SK-MEL-5 (cell line): ENCODE results near the gene C2CD5. TPM values are rescaled to one million over a fixed set of nuclear protein-coding genes. Genes with fewer than 3 reads are reported as not detected.
A peak's percentile ranks its signal among the peaks of the same experiment; 100 is the strongest.
"Not testable (repeated sequence)": the region's sequence is repeated elsewhere in the genome, so short reads cannot be mapped to it uniquely, and the experiment has no call there.

Source experiments
- DNase-seq: peaks from one replicate; pipeline ENCODE4 v3.0.0-alpha.2; 2016; ENCODE audit warnings: low read depth, low spot score
- in situ Hi-C: cut with HindIII; loops from 2 replicates; pipeline ENCODE4 v1.10.0; 2016; ENCODE audit warnings: low sequenced_read_pairs, high pct_unique_total_duplicates, low pct_unique_long_range_greater_than_20kb
- total RNA-seq: library from RNA; depleted of rRNA; stranded (reverse); fragments of >200 nt; shearing (Covaris generic); gene quantifications from 2 replicates; pipeline ENCODE4 v1.2.3, GENCODE V29; 2014

Gene C2CD5
- total RNA-seq, 1 experiment from 2014 or later = 12.4 TPM

DNA sequence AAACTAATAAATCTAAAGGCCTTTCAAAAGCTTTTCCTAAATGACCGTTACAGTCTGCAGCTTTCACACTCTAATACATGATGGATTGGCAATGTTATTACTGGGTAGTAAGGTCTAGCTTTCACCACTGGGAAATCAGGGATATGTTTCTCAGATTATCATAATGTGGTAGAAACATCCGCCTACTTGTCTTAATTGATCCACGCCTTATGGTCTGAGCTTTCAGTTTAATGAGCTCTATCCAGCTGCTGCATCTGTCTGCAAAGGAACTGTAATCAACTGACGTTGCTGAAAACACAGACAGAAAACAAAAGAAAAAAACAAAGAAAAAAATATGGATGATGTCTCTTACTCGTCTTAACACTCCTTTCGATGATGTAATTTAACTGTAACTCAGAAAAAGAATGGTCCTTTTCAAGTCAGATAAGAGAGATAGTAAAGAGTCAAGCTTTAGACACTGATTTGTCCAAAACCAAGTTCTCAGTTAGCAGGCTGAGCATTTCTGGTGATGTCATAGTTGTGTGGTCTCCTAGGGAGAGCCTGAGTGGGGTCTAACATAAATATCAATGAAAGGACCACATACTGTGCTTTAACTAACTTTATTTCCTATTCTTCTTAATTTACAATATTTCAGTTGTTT is 85.9 kb downstream of the C2CD5 start:
- DNase-seq = no peak
- in situ Hi-C loops = no loop called here

GRCh38 chr12:22457085-22457484 is 87.3 kb downstream of the C2CD5 start:
- in situ Hi-C loops = no loop called here
- no peak for DNase-seq

DNA sequence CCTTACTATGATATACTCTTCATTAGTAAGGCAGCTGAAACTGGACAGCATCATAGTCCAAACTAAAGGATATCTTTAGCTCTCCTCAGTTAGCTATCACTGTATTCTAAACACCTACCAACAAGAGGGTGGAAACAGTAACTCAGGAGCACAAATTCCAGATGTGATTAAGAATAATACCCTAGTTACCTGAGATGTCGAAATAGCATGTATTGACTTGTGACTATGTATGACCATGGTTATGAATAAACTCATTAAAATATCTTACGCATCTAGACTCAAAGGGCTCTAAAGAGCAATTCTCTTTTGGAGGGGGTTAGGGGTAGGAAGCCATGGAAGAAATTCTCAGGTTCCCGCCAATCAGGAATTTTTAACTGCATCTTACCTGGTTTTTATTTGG is 90.8 kb downstream of the C2CD5 start:
- in situ Hi-C loops = no loop called here
- no peak for DNase-seq

- in situ Hi-C loops = no loop called here
- DNase-seq = no peak
These were observed 97.1 kb downstream of the C2CD5 start for GRCh38 chr12:22447223-22447622.

DNA sequence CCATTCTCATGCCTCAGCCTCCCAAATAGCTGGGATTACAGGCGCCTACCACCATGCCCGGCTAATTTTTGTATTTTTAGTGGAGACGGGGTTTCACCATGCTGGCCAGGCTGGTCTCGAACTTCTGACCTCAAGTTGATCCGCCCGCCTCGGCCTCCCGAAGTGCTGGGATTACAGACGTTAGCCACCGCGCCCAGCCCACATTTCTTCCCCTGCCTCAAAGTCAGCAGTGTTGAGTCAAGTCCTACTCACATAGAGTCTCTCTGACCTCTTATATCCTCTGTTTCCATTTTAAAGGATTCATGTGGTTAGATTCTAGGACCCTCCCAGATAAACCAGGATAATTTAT is 100.1 kb downstream of the C2CD5 start:
- in situ Hi-C loops, DNase-seq: not testable (repeated sequence)

DNA sequence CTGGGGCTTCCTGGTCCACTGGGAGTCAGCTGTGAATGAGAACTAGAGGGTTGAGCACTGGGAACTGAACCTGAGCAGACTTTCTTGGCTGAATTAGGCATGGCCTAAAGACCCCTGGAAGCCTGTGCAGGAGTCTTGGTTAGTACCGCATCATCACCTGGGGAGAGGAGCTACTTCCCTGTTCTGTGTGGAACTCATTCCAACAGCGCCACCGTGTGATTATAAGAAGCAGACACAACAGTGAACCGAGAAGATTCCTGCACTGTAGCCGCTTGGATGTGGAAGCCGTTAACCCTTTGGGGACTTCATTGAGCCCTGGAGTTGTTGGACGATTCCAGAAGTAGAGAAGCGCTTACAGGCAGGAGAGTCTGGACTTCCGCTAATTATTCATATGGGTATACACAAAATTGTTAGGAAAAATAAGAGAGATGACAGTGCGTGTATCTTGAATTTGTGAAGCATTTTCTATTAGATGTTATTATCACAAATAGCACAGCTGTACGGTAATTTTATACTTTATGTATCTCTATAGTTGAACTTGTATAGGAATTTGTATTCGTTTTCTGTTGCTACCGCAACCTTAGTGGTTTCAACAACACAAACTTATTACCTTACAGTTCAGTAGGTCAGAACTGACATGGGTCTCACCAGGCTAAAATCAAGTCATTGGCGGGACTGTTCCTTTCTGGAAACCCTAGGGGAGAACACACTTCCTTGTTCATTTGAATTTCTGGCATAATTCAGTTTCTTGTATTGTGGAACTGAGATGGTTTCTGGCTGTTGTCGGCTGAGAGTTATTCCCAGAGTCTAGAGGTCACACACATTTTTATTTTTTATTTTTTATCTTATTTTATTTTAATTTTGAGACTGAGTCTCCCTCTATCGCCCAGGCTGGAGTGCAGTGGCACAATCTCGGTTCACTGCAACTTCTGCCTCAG is 100.7 kb downstream of the C2CD5 start:
- DNase-seq = peak; percentile 94
- in situ Hi-C loops = no loop called here

- in situ Hi-C loops = no loop called here
- DNase-seq = peak; percentile 89
These were observed 107.1 kb downstream of the C2CD5 start for GRCh38 chr12:22437031-22437806.

GRCh38 chr12:22435583-22435982 is 108.8 kb downstream of the C2CD5 start:
- in situ Hi-C loops = no loop called here
- no peak for DNase-seq

- no peak for DNase-seq
- in situ Hi-C loops = no loop called here
These were observed 112.6 kb downstream of the C2CD5 start for GRCh38 chr12:22431693-22432251.

GRCh38 chr12:22416801-22417200 is 127.5 kb downstream of the C2CD5 start:
- in situ Hi-C loops = no loop called here
- peak; percentile 48 for DNase-seq

- DNase-seq = peak; percentile 97
These were observed 128.7 kb downstream of the C2CD5 start for GRCh38 chr12:22415342-22416309.

GRCh38 chr12:22414742-22415141 is 129.6 kb downstream of the C2CD5 start:
- in situ Hi-C loops = no loop called here
- DNase-seq = peak; percentile 18

More at GRCh38 chr12:22415342-22416309, 128.7 kb downstream of the C2CD5 start:
- in situ Hi-C loops = no loop called here

- in situ Hi-C loops = no loop called here
- no peak for DNase-seq
These were observed 130.8 kb downstream of the C2CD5 start for GRCh38 chr12:22413592-22413991.

- DNase-seq = peak; percentile 82
- in situ Hi-C loops = no loop called here
These were observed 131.8 kb downstream of the C2CD5 start for GRCh38 chr12:22412581-22412980.

- DNase-seq = no peak
- in situ Hi-C loops = no loop called here
These were observed 133.9 kb downstream of the C2CD5 start for GRCh38 chr12:22410486-22410885.

DNA sequence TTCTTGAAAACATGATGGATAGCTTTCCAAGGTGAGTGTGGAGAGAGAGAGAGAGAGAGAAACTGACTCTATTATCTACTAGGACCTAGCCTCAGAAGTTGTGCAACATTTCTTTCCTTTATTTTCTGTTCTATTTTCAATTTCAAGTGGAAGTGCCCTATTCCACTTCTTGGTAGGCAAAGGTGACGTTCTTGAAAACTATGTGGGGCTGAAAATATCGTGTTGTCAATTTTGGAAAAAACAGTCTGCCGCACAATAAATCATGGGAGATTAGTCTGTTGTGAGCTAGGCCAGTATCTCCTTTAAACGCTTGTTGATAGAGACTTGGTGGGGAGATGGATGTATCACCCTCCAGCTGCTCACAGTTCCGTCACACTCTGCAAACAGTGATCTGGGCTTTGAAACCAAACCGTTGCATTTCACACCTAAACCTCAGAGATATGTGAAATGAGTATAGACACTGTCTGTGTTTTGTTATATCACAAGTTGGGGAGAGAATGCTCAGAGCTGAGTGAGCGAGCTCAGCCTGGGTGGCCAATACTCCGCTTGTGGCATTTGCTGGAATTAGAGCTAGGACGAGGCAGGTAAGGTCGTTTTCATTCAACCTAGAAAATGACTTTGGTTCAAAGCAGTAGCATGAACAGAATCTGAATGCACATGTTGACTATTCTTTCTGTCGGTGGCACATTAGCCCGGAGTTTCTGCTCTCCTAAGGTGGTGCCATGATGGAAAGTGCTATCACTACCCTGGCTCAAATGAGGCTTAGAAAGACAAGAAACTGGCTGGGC is 134.8 kb downstream of the C2CD5 start:
- no peak for DNase-seq
- in situ Hi-C loops = no loop called here
